ENCODE results near the gene MAPK11. TPM values are rescaled to one million over a fixed set of nuclear protein-coding genes. Genes with fewer than 3 reads are reported as not detected.
A peak's percentile ranks its signal among the peaks of the same experiment; 100 is the strongest.

The MAPK11 gene
- total RNA-seq, 4 donors from 2014 or later, result 2.4 to 5.7 (median 3.5) TPM

GRCh38 chr22:50284479-50284878 is 14.3 kb upstream of the MAPK11 start:
- Histone ChIP-seq H3K36me3 (peaks cover 81 to 95% (median 86%) of the 10 kb centered on the region in 3 donors), H3K4me1 (peaks cover 14 to 95% (median 24%) of the 10 kb centered on the region in 3 donors), H3K27me3 (no peaks in the 10 kb centered on the region), H3K27ac (peak overlapping the region in 2 of 4 donors; percentile 16 to 87), H3K9me3 (no peaks in the 10 kb centered on the region), H3K4me3 (no peak overlapping the region)
- DNase-seq, result no peak
- intact Hi-C loops (cut with DNase I), result loop anchor here (5.0 kb wide), 1 partner anchor 48 kb away; no protein-coding TSS in a partner anchor
- TF ChIP-seq POLR2A (IDR thresholded peaks at IDR 0.05) (no peak), CTCF (IDR thresholded peaks at IDR 0.05) (no peak)
- WGBS, 2 donors, result 40 to 83% methylated on average over 1 to 3 of the region's 13 CpGs

- intact Hi-C loops (cut with DNase I), result loop anchor here (5.0 kb wide), 1 partner anchor 48 kb away; no protein-coding TSS in a partner anchor
- Histone ChIP-seq H3K36me3 (peaks cover 81 to 95% (median 82%) of the 10 kb centered on the region in 3 donors), H3K4me3 (no peak overlapping the region), H3K27ac (peak overlapping the region; percentile 16 to 89 (median 81)), H3K27me3 (no peaks in the 10 kb centered on the region), H3K9me3 (no peaks in the 10 kb centered on the region), H3K4me1 (peaks cover 14 to 95% (median 24%) of the 10 kb centered on the region in 3 donors)
- no peak for DNase-seq
- TF ChIP-seq POLR2A (IDR thresholded peaks at IDR 0.05), result no peak
- no peak for TF ChIP-seq CTCF (IDR thresholded peaks at IDR 0.05)
- WGBS, 2 donors, result 65% methylated on average over 4 of the region's 30 CpGs; no CpG with 5 or more reads in 1 of the 2 donors
These were observed 13.6 kb upstream of the MAPK11 start for GRCh38 chr22:50283821-50284220.

GRCh38 chr22:50282361-50283155 is 12.4 kb upstream of the MAPK11 start:
- WGBS, 2 donors, result 15% methylated on average over 9 of the region's 45 CpGs; no CpG with 5 or more reads in 1 of the 2 donors
- TF ChIP-seq CTCF (IDR thresholded peaks at IDR 0.05), result peak in 1 of 6 experiments; percentile 4
- TF ChIP-seq POLR2A (IDR thresholded peaks at IDR 0.05), result peak in 1 of 4 donors; percentile 14
- H3K27ac ChIP-seq, result peak overlapping the region; percentile 75 to 89 (median 87)
- peaks cover 82 to 95% (median 82%) of the 10 kb centered on the region in 3 donors for H3K36me3 ChIP-seq
- intact Hi-C loops (cut with DNase I), result loop anchor here (5.0 kb wide), 1 partner anchor 50 kb away; no protein-coding TSS in a partner anchor
- H3K27me3 ChIP-seq, result no peaks in the 10 kb centered on the region
- no peaks in the 10 kb centered on the region for H3K9me3 ChIP-seq
- H3K4me1 ChIP-seq, result peaks cover 14 to 95% (median 24%) of the 10 kb centered on the region in 3 donors
- H3K4me3 ChIP-seq, result peak overlapping the region in 3 of 4 donors; percentile 18 to 40 (median 31)
- DNase-seq, result no peak

GRCh38 chr22:50281957-50282356 is 11.8 kb upstream of the MAPK11 start:
- Histone ChIP-seq H3K27ac (peak overlapping the region; percentile 74 to 89 (median 87)), H3K36me3 (peaks cover 80 to 95% (median 80%) of the 10 kb centered on the region in 3 donors), H3K4me1 (peaks cover 14 to 95% (median 24%) of the 10 kb centered on the region in 3 donors), H3K4me3 (peak overlapping the region in 3 of 4 donors; percentile 18 to 40 (median 31)), H3K27me3 (no peaks in the 10 kb centered on the region), H3K9me3 (no peaks in the 10 kb centered on the region)
- 20% methylated on average over 3 of the region's 25 CpGs; no CpG with 5 or more reads in 1 of the 2 donors for WGBS, 2 donors
- intact Hi-C loops (cut with DNase I), result loop anchor here (5.0 kb wide), 1 partner anchor 50 kb away; no protein-coding TSS in a partner anchor
- DNase-seq, result no peak
- no peak for TF ChIP-seq CTCF (IDR thresholded peaks at IDR 0.05)
- no peak for TF ChIP-seq POLR2A (IDR thresholded peaks at IDR 0.05)

DNA sequence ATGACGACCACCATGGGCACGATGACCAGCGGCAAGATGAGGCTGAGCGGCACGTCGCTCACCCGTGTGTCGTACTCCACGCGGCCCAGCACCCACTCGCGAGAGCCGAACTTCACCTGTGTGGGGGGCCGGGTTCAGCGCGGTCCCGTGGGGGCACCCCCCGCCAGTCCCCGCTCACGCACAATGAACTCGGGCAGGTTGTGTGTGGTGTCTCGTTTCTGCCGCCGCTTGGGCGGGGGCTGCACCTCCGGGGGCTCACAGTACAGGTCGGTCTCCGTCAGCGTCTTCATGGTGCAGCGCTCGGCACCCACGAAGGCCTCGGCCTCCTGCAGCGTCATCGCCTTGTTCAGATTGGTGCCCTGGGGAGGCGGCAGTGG is 11.2 kb upstream of the MAPK11 start:
- intact Hi-C loops (cut with DNase I), result loop anchor here (5.0 kb wide), 1 partner anchor 51 kb away; no protein-coding TSS in a partner anchor
- WGBS, 2 donors, result 90 to 96% methylated on average over 10 to 22 of the region's 36 CpGs
- H3K27ac ChIP-seq, result peak overlapping the region; percentile 74 to 89 (median 87)
- H3K27me3 ChIP-seq, result no peaks in the 10 kb centered on the region
- TF ChIP-seq POLR2A (IDR thresholded peaks at IDR 0.05) (no peak), CTCF (IDR thresholded peaks at IDR 0.05) (no peak)
- DNase-seq, result no peak
- no peaks in the 10 kb centered on the region for H3K9me3 ChIP-seq
- H3K4me3 ChIP-seq, result no peak overlapping the region
- peaks cover 78 to 95% (median 79%) of the 10 kb centered on the region in 3 donors for H3K36me3 ChIP-seq
- peaks cover 11 to 95% (median 24%) of the 10 kb centered on the region in 3 donors for H3K4me1 ChIP-seq

All from esophagus squamous epithelium (tissue), 5 donors.